A673 (cell line): ENCODE results near the gene MSS51. TPM values are rescaled to one million over a fixed set of nuclear protein-coding genes. Genes with fewer than 3 reads are reported as not detected.
"Not testable (repeated sequence)": the region's sequence is repeated elsewhere in the genome, so short reads cannot be mapped to it uniquely, and the experiment has no call there.

Experiments used
- BruUV-seq: library from RNA; stranded (reverse); fragments of 400-500 nt; replicated peaks from 2 replicates; lab custom pipeline; 2021; lab: Mats Ljungman, UMichigan
- CTCF ChIA-PET: fragments of 300-600 bp; sonication (Branson Sonifier 250); formaldehyde crosslinking; loops from one replicate; lab custom pipeline; 2022; ENCODE audit warnings: antibody characterized with exemption; lab: Charles Lee
- POLR2A ChIA-PET: fragments of 300-600 bp; sonication (Branson Sonifier 250); formaldehyde crosslinking; loops from one replicate; lab custom pipeline; 2022; ENCODE audit warnings: antibody characterized with exemption; ENCODE audit not compliant: low non-redundant PET; lab: Charles Lee
- DNase-seq: peaks from one replicate; pipeline ENCODE4 v3.0.0-alpha.2; 2015; ENCODE audit warnings: low spot score
- H3K27ac ChIP-seq: fragments of 200-600 bp; sonication (generic); 2 replicates; pipeline ENCODE4 v1.5.1; 2016; ENCODE audit warnings: mixed run types, low read depth, mild to moderate bottlenecking, mixed read lengths, antibody characterized with exemption, low read length; ENCODE audit not compliant: poor library complexity, severe bottlenecking
- H3K27me3 ChIP-seq: fragments of 200-600 bp; sonication (generic); replicated peaks from 2 replicates; pipeline ENCODE4 v1.6.1; 2017; ENCODE audit warnings: mixed run types, low read depth, mild to moderate bottlenecking, mixed read lengths, antibody characterized with exemption, low read length; ENCODE audit not compliant: insufficient read depth, poor library complexity
- H3K36me3 ChIP-seq: fragments of 200-600 bp; sonication (generic); 2 replicates; pipeline ENCODE4 v1.6.1; 2016; ENCODE audit warnings: mixed run types, mild to moderate bottlenecking, mixed read lengths, antibody characterized with exemption, low read length; ENCODE audit not compliant: insufficient read depth, poor library complexity, severe bottlenecking
- H3K4me1 ChIP-seq: fragments of 200-600 bp; sonication (generic); 2 replicates; pipeline ENCODE4 v1.6.1; 2017; ENCODE audit warnings: mixed run types, mild to moderate bottlenecking, mixed read lengths, antibody characterized with exemption, low read length; ENCODE audit not compliant: insufficient read depth, poor library complexity, severe bottlenecking
- H3K4me3 ChIP-seq: fragments of 200-600 bp; sonication (generic); 2 replicates; pipeline ENCODE4 v1.5.1; 2016; ENCODE audit warnings: low read depth, mixed run types, mild to moderate bottlenecking, mixed read lengths, low read length; ENCODE audit not compliant: poor library complexity, severe bottlenecking
- H3K9me3 ChIP-seq: fragments of 200-600 bp; sonication (generic); 2 replicates; pipeline ENCODE4 v1.6.1; 2016; ENCODE audit warnings: mixed run types, low read depth, mild to moderate bottlenecking, mixed read lengths, antibody characterized with exemption, low read length; ENCODE audit not compliant: poor library complexity, severe bottlenecking
- CTCF ChIP-seq: fragments of 300-800, 200-600 bp; sonication (generic); conservative IDR thresholded peaks from 2 replicates; pipeline ENCODE4 v1.5.1; 2017; ENCODE audit warnings: low read depth, mild to moderate bottlenecking, antibody characterized with exemption, low read length, moderate library complexity, mixed read lengths
- EZH2 ChIP-seq: fragments of 200-600 bp; sonication (generic); IDR thresholded peaks from 2 replicates; pipeline ENCODE4 v1.6.1; 2017; ENCODE audit warnings: borderline replicate concordance, low read depth, mild to moderate bottlenecking, mixed read lengths, antibody characterized with exemption, low read length; ENCODE audit not compliant: poor library complexity, severe bottlenecking
- intact Hi-C: fragments of 100-400 bp; cut with micrococcal nuclease; formaldehyde crosslinking; loops from one replicate; pipeline ENCODE4 v1.10.0; 2022; ENCODE audit not compliant: unreplicated experiment
- total RNA-seq: library from RNA; stranded (reverse); gene quantifications from 2 replicates; pipeline ENCODE4 v1.2.3, GENCODE V29; 2021

Gene MSS51
- total RNA-seq, 1 experiment from 2014 or later, result 4.0 TPM

GRCh38 chr10:73398024-73398423 is 35.3 kb downstream of the MSS51 start:
- no peak overlapping the region for H3K27ac ChIP-seq
- no peaks in the 10 kb centered on the region for H3K27me3 ChIP-seq
- H3K4me1 ChIP-seq, result no peaks in the 10 kb centered on the region
- TF ChIP-seq CTCF (peak; percentile 34), EZH2 (no peak)
- no TSS peak for BruUV-seq
- intact Hi-C loops, result no loop called here
- ChIA-PET POLR2A (no interaction called here), CTCF (no interaction called here)
- no peaks in the 10 kb centered on the region for H3K9me3 ChIP-seq
- H3K4me3 ChIP-seq, result no peak overlapping the region
- peaks cover 38% of the 10 kb centered on the region for H3K36me3 ChIP-seq
- no peak for DNase-seq

GRCh38 chr10:73394325-73394724 is 39.0 kb downstream of the MSS51 start:
- CTCF ChIA-PET, DNase-seq, POLR2A ChIA-PET, H3K4me3 ChIP-seq, intact Hi-C loops, H3K4me1 ChIP-seq, H3K27me3 ChIP-seq, H3K27ac ChIP-seq, H3K9me3 ChIP-seq, BruUV-seq: not testable (repeated sequence)
- H3K36me3 ChIP-seq, result peaks cover 55% of the 10 kb centered on the region

- intact Hi-C loops, result no loop called here
- ChIA-PET POLR2A (no interaction called here), CTCF (no interaction called here)
- TF ChIP-seq CTCF (no peak), EZH2 (no peak)
- Histone ChIP-seq H3K4me3 (no peak overlapping the region), H3K27ac (no peak overlapping the region), H3K27me3 (no peaks in the 10 kb centered on the region), H3K4me1 (no peaks in the 10 kb centered on the region), H3K9me3 (no peaks in the 10 kb centered on the region), H3K36me3 (peaks cover 67% of the 10 kb centered on the region)
- no TSS peak for BruUV-seq
- no peak for DNase-seq
Observed at GRCh38 chr10:73388228-73388627, 45.1 kb downstream of the MSS51 start.

GRCh38 chr10:73386583-73386982 is 46.8 kb downstream of the MSS51 start:
- H3K36me3 ChIP-seq, result peaks cover 78% of the 10 kb centered on the region
- H3K4me3 ChIP-seq, result no peak overlapping the region
- CTCF ChIA-PET, result no interaction called here
- intact Hi-C loops, result no loop called here
- no peaks in the 10 kb centered on the region for H3K4me1 ChIP-seq
- BruUV-seq, result no TSS peak
- POLR2A ChIA-PET, result no interaction called here
- no peaks in the 10 kb centered on the region for H3K27me3 ChIP-seq
- DNase-seq, result no peak
- no peak for TF ChIP-seq EZH2
- TF ChIP-seq CTCF, result no peak
- no peak overlapping the region for H3K27ac ChIP-seq
- H3K9me3 ChIP-seq, result no peaks in the 10 kb centered on the region
